HG03196 (cell line): Measurements from ENCODE around the gene SERPINA5.

Experiments used
- ATAC-seq: cut with Tn5 transposase; IDR thresholded peaks from one replicate; pipeline ENCODE4 v1.9.1; 2021; ENCODE audit not compliant: unreplicated experiment

SERPINA5 gene

GRCh38 chr14:94581127-94581999, at the start of gene SERPINA5:
Gene SERPINA5, plus strand, starts transcription at chr14:94581426. Its CDS starts 5,937 bp downstream, at chr14:94587363.
- no peak for ATAC-seq

DNA sequence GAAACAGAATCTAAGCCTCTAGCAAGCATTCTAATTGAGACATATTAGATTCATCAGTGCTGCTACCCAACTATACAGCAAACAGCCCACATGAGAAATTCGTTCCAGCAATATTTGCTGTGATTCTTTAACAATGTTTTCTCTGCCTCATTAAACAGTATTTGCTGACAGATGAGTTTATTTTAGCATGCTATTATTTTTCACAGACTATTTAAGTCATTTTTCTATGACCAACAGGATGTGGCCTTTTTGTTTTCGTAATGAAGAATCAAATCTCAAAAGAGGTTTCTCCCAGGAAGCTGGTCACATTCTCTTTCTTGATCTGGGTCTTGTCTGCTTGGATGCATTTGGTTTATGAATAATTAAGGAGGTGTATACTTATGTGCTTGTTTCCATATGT, 48.8 kb upstream of the SERPINA5 start:
- no peak for ATAC-seq

GRCh38 chr14:94535506-94535905, 45.7 kb upstream of the SERPINA5 start:
- no peak for ATAC-seq

- ATAC-seq = no peak
These were observed 44.4 kb upstream of the SERPINA5 start for GRCh38 chr14:94536836-94537235.

- ATAC-seq = no peak
These were observed 43.0 kb upstream of the SERPINA5 start for GRCh38 chr14:94538070-94538740.

GRCh38 chr14:94539181-94539580, 42.0 kb upstream of the SERPINA5 start:
- ATAC-seq = no peak

- no peak for ATAC-seq
These were observed 41.0 kb upstream of the SERPINA5 start for GRCh38 chr14:94540031-94540794.

DNA sequence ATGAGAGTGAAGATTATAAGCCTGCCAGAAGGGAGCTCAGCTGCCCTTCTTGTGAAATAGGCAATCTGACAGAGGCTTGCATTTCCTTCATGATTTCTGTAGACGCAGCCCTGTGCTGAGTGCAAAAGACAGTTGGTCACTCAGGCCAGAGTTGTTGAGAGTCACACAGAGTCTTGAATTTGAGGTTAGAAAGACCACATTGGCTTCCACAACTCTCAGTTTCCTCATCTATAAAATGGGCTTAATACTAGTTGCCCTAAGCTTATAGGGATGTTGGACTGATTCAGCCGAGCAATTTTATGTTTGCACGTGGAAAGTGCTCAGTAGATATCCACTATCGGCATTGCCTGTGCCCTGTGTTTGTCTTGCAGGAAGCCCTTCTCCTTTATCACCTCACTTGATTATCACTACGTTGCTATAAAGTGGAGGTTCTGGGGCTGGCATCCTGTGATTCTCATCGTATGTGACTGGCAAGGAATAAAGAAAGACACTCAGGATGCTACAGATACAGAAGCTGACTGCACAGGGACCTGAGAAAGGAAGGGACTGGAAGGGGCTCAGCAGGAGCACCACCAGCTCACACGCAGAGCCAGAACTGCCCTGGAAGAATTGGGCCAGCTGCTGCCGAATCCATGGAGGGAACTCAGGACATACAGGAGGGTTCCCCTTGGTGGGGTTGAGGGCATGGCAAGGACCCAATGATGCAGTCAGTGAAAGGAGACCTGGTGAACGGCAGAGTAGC, 39.8 kb upstream of the SERPINA5 start:
- no peak for ATAC-seq

- no peak for ATAC-seq
These were observed 39.0 kb upstream of the SERPINA5 start for GRCh38 chr14:94542111-94542810.

GRCh38 chr14:94542811-94543440, 38.3 kb upstream of the SERPINA5 start:
- ATAC-seq = no peak

- no peak for ATAC-seq
These were observed 37.6 kb upstream of the SERPINA5 start for GRCh38 chr14:94543449-94544124.

DNA sequence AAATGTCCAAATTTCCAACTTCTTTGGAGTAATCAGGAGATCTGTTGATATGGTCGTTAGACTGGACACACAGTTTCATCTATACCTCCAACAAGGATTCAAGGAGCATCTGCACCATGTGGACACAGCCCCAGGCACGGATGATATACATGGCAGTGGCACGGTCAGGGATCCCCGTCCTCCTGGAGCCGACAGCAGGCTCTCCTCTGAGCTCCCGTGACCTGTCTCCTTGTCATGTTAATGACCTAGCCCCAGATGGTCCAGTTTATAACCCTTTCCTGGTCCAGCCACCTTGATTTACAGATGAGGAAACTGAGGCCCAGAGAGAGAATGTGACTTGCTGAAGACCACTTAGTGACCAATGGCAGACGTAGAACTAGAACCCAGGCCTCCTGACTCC, 36.5 kb upstream of the SERPINA5 start:
- no peak for ATAC-seq

- no peak for ATAC-seq
These were observed 35.9 kb upstream of the SERPINA5 start for GRCh38 chr14:94545131-94545841.

GRCh38 chr14:94547151-94547680, 34.0 kb upstream of the SERPINA5 start:
- ATAC-seq = no peak

DNA sequence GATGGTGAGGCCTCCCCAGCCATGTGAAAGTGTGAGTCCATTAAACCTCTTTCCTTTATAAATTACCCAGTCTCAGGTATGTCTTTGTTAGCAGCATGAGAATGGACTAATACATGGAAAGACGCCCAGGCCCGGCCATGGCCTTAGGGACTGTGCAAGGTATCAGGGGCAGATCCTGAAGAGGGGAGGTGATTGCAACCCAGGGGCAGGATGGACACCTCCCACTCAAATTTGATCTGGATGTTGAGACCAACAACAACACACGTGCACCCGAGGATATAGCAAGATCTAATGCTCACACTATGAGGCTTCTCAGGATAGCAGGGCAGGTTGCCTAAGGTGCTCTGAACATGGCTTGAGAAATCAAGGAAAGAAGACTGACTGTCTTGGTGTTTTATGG, 33.5 kb upstream of the SERPINA5 start:
- ATAC-seq = no peak

GRCh38 chr14:94548131-94548998, 32.9 kb upstream of the SERPINA5 start:
- no peak for ATAC-seq
